Measurements from ENCODE around the gene SYVN1. TPM values are rescaled to one million over a fixed set of nuclear protein-coding genes. Genes with fewer than 3 reads are reported as not detected.

The SYVN1 gene
- total and polyA plus RNA-seq, 10 of the 15 experiments (the other 5 are each of a cell fraction or from before 2014, with no cell fraction given): 0.79 to 63.6 (median 20.1) TPM

GRCh38 chr11:65103476-65103875 is 30.8 kb downstream of the SYVN1 start (continued):
- TF ChIP-seq EZH2 (IDR thresholded peaks at IDR 0.05; ENCODE audit: borderline replicate concordance, control insufficient read depth, low read depth, low read length) (no peak), EED (IDR thresholded peaks at IDR 0.05; ENCODE audit: low read depth) (no peak), USF2 (IDR thresholded peaks at IDR 0.05; ENCODE audit: borderline replicate concordance, low read depth, low read length) (no peak)

GRCh38 chr11:65102142-65103095 is 31.9 kb downstream of the SYVN1 start:
- intact Hi-C loops (cut with micrococcal nuclease; ENCODE audit: unreplicated experiment): no loop called here
- SMC1A ChIA-PET (ENCODE audit: uncharacterized antibody, unreplicated experiment): interaction anchor here (0.6 to 2.0 kb wide), 3 partner anchors 8 to 227 kb away, joined by 3 to 5 read pairs (median 3); partner anchors contain the start of gene ARL2
- no peak for FAIRE-seq
- TF ChIP-seq ZNF622 (IDR thresholded peaks at IDR 0.05): no peak
- no peak for TF ChIP-seq ZNF687 (IDR thresholded peaks at IDR 0.05)
- TF ChIP-seq ZBTB33 (IDR thresholded peaks at IDR 0.05): no peak
- TF ChIP-seq TAF1 (IDR thresholded peaks at IDR 0.05; ENCODE audit: borderline replicate concordance, low read depth, low read length): no peak
- TF ChIP-seq ASH2L (IDR thresholded peaks at IDR 0.05; ENCODE audit: borderline replicate concordance, low read depth): no peak
- no peak for TF ChIP-seq EZH2 (IDR thresholded peaks at IDR 0.05; ENCODE audit: borderline replicate concordance, control insufficient read depth, low read depth, low read length)
- no peak for TF ChIP-seq EGR1 (IDR thresholded peaks at IDR 0.05; ENCODE audit: borderline replicate concordance in 1 of 2, low read depth in 2 of 2, low read length in 2 of 2)
- no peak for TF ChIP-seq ELK1 (IDR thresholded peaks at IDR 0.05; ENCODE audit: low read depth, low read length)

More at GRCh38 chr11:65102142-65103095, 31.9 kb downstream of the SYVN1 start:
- in situ Hi-C loops (cut with MboI): no loop called here
- 95% methylated on average over 8 of the region's 8 CpGs for WGBS (ENCODE audit: insufficient coverage, insufficient replicate concordance, low lambda C conversion rate, missing lambda C conversion rate)
- Histone ChIP-seq H2AFZ (ENCODE audit: control insufficient read depth, low read depth, low read length) (no peak overlapping the region), H4K20me1 (ENCODE audit: control insufficient read depth, insufficient read depth) (no peaks in the 10 kb centered on the region), H3K9ac (ENCODE audit: control insufficient read depth, insufficient read depth, low read length) (no peak overlapping the region), H3K27ac (ENCODE audit: control insufficient read depth, insufficient read depth) (no peak overlapping the region), H3K4me1 (ENCODE audit: control insufficient read depth, insufficient read depth, low read length) (peaks cover 2% of the 10 kb centered on the region; the same call in 1 of the 2 replicates), H3K9me3 (replicated peaks; ENCODE audit: control insufficient read depth, insufficient read depth, low read length) (no peaks in the 10 kb centered on the region), H3K36me3 (ENCODE audit: control insufficient read depth in 2 of 2, insufficient read depth in 2 of 2, low read length in 1 of 2) (peaks cover 2 to 11% of the 10 kb centered on the region in 2 experiments; a peak in 3 of 4 replicates), H3K27me3 (replicated peaks in 1 of 2; ENCODE audit: control insufficient read depth in 2 of 2, insufficient read depth in 2 of 2, low read length in 1 of 2) (no peaks in the 10 kb centered on the region), H3K79me2 (ENCODE audit: control insufficient read depth, insufficient read depth, low read length) (peaks cover 2% of the 10 kb centered on the region), H3K4me3 (no peak overlapping the region), H3K4me2 (ENCODE audit: control insufficient read depth, insufficient read depth) (no peak overlapping the region)
- BruUV-seq (replicated peaks): no TSS peak
- ChIA-PET RAD21 (ENCODE audit: unreplicated experiment) (no interaction called here), CTCF (interaction anchor here (0.5 to 1.9 kb wide), 6 partner anchors 10 to 315 kb away, joined by 3 to 6 read pairs (median 4); partner anchors contain the start of gene ZNHIT2), POLR2A (interaction anchor here (0.6 to 1.6 kb wide), 2 partner anchors 30 to 76 kb away, joined by 3 read pairs; no protein-coding TSS in a partner anchor)
- no peak for DNase-seq (ENCODE audit: low read depth, low spot score)
- ATAC-seq: no peak
